ENCODE measurements around the gene SLC7A7.
"Not testable (repeated sequence)": the region's sequence is repeated elsewhere in the genome, so short reads cannot be mapped to it uniquely, and the experiment has no call there.

SLC7A7 gene

DNA sequence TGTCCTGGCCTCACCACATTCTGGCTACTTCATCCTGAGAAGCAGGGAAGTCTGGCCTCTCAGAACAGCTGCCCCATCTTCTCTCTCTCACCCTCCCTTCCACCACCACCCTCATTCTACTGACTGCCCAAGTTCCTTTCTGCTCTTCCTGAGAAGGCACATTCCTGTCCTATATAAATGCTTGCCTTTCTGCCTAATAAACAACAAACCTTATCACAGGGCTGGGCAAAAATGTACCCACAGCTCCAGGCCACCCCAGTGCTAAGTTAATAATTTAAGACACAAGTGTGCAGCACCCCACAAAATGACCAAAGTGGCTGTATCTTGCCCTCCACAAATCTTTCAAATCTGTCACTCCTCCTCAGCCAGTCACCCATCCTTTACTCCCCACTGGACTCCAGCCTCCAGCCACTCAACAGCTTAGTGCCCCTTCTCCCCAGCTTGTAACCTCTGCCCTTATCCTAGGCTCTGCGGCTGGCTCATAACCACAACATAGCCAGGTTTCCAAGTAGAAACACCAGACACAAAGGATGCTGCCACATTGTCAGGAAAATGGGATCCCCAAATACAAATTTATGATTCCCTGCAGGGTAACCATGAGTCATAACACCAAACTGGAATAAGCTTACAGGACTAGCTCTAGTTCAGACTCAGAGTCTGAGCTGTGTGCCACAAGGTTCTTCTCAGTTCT is 33.8 kb downstream of the SLC7A7 start:
- H3K4me3 ChIP-seq: no peak overlapping the region
- H4K20me1 ChIP-seq: peaks cover 0 to 6% (median 0%) of the 10 kb centered on the region in 11 experiments; a peak in 5 of 22 replicates
- H3K27me3 ChIP-seq: no peaks in the 10 kb centered on the region
- peaks cover 0 to 5% (median 0%) of the 10 kb centered on the region in 11 experiments; a peak in 3 of 22 replicates for H3K9me3 ChIP-seq (replicated peaks in 1 of 11)
- peaks cover 0 to 90% (median 10%) of the 10 kb centered on the region in 10 experiments; a peak in 14 of 20 replicates for H3K4me1 ChIP-seq
- no peak for TF ChIP-seq Cebpa-rat (IDR thresholded peaks at IDR 0.05)
- H3K4me2 ChIP-seq: peak overlapping the region in 4 of 11 experiments; percentile 1 to 93 (median 87); a peak in 7 of 22 replicates
- H3K9ac ChIP-seq: peak overlapping the region in 2 of 11 experiments; percentile 33 to 61; a peak in 3 of 22 replicates
- H3K27ac ChIP-seq: peak overlapping the region in 5 of 11 experiments; percentile 0 to 54 (median 34); a peak in 7 of 22 replicates
- H3K36me3 ChIP-seq: peaks cover 0 to 56% (median under 1%) of the 10 kb centered on the region in 11 experiments; a peak in 10 of 22 replicates

DNA sequence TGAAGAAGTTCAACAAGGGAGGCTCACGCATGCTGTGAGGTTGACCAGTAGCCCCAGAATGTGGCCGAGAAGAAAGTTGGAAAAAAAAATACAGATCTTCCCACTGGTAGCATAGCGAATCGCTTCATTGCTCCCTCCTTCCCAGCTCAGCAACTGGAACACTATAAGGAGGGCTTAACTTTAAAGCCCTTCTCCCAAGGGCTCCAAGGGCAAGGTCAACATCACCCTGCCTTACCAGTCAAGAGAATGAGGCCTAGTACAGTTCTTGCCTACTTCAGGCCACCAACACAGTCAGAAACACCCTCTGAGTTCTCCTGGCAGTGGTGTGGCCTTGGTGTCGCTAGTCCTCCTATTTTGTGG is 34.3 kb downstream of the SLC7A7 start:
- Histone ChIP-seq H3K9ac (peak overlapping the region in 1 of 11 experiments; percentile 61; a peak in 2 of 22 replicates), H3K4me1 (peaks cover 0 to 84% (median 9%) of the 10 kb centered on the region in 10 experiments; a peak in 14 of 20 replicates), H3K27me3 (no peaks in the 10 kb centered on the region), H3K36me3 (peaks cover 2 to 56% (median 6%) of the 10 kb centered on the region in 11 experiments; a peak in 17 of 22 replicates), H4K20me1 (peaks cover 0 to 6% (median 0%) of the 10 kb centered on the region in 11 experiments; a peak in 5 of 22 replicates), H3K9me3 (replicated peaks in 1 of 11) (peaks cover 0 to 10% (median 0%) of the 10 kb centered on the region in 11 experiments; a peak in 3 of 22 replicates), H3K4me2 (peak overlapping the region in 4 of 11 experiments; percentile 1 to 93 (median 87); a peak in 7 of 22 replicates), H3K4me3 (no peak overlapping the region), H3K27ac (peak overlapping the region in 5 of 11 experiments; percentile 0 to 54 (median 34); a peak in 6 of 22 replicates)
- no peak for TF ChIP-seq Cebpa-rat (IDR thresholded peaks at IDR 0.05)

DNA sequence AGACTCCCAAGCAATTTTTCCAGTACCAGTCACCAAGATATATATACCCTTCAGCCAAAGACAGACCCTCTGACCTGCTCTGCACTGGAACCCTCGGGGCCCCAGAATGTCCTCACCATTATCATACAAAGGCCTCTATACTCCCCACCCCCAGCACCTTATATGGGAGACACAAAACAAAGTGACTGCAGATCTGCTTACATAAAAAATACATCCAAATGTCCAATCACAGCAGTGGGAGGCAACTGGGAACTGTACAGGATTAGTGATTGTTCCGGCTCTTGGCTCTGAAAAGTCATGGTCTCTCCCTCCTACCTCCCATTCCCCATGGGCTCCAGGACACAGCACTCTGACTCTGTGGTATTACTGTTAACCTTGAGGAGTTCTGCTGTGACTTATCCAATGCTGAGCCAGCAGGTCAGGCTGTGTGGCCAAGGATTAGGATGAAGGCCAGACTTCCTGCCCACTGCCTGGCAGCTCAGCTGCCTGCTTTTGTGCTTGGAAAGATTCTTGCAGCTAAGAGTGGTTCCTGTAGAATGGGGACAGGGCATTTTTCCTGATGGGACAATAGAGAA is 35.0 kb downstream of the SLC7A7 start:
- TF ChIP-seq Cebpa-rat (IDR thresholded peaks at IDR 0.05): no peak
- Histone ChIP-seq H3K36me3 (peaks cover 9 to 64% (median 13%) of the 10 kb centered on the region in 11 experiments; a peak in 21 of 22 replicates), H3K4me1 (peaks cover 0 to 77% (median 9%) of the 10 kb centered on the region in 10 experiments; a peak in 14 of 20 replicates), H4K20me1 (peaks cover 0 to 6% (median 0%) of the 10 kb centered on the region in 11 experiments; a peak in 5 of 22 replicates), H3K9ac (peak overlapping the region in 2 of 11 experiments; percentile 36 to 61; a peak in 2 of 22 replicates), H3K27ac (peak overlapping the region in 3 of 11 experiments; percentile 34 to 54 (median 41); a peak in 4 of 22 replicates), H3K27me3 (no peaks in the 10 kb centered on the region), H3K4me3 (no peak overlapping the region), H3K9me3 (replicated peaks in 1 of 11) (peaks cover 0 to 13% (median 0%) of the 10 kb centered on the region in 11 experiments; a peak in 3 of 22 replicates), H3K4me2 (peak overlapping the region in 3 of 11 experiments; percentile 86 to 93 (median 88); a peak in 6 of 22 replicates)

DNA sequence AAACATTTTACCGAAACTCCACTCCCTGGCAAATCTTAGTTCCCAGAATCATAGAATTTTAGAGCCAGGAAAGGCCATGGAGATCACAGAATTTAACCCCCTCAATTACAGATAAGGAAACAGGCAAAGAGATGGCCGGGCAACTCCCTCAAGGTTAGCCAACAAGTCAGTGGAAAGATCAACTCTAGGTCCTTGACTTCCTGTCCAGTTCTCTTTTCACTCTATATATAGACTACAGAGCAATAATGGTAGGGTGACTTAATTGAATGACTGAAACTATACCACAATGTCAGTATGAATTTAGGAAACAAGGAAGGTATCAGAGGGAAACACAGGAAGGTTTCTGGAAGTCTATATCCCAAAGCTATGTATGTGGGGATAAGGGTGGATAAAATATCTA is 37.2 kb downstream of the SLC7A7 start:
- H3K9me3 ChIP-seq (replicated peaks in 1 of 11): peaks cover 0 to 13% (median 0%) of the 10 kb centered on the region in 11 experiments; a peak in 3 of 22 replicates
- no peak overlapping the region for H3K9ac ChIP-seq
- TF ChIP-seq Cebpa-rat (IDR thresholded peaks at IDR 0.05): no peak
- H3K36me3 ChIP-seq: peaks cover 29 to 85% (median 34%) of the 10 kb centered on the region in 11 experiments
- no peaks in the 10 kb centered on the region for H3K27me3 ChIP-seq
- peaks cover 0 to 21% (median 0%) of the 10 kb centered on the region in 11 experiments; a peak in 6 of 22 replicates for H4K20me1 ChIP-seq
- peak overlapping the region in 4 of 11 experiments; percentile 0 to 51 (median 44); a peak in 5 of 22 replicates for H3K4me2 ChIP-seq
- peaks cover 0 to 61% (median 6%) of the 10 kb centered on the region in 10 experiments; a peak in 10 of 20 replicates for H3K4me1 ChIP-seq
- H3K27ac ChIP-seq: peak overlapping the region in 1 of 11 experiments; percentile 22; a peak in 1 of 22 replicates
- no peak overlapping the region for H3K4me3 ChIP-seq

DNA sequence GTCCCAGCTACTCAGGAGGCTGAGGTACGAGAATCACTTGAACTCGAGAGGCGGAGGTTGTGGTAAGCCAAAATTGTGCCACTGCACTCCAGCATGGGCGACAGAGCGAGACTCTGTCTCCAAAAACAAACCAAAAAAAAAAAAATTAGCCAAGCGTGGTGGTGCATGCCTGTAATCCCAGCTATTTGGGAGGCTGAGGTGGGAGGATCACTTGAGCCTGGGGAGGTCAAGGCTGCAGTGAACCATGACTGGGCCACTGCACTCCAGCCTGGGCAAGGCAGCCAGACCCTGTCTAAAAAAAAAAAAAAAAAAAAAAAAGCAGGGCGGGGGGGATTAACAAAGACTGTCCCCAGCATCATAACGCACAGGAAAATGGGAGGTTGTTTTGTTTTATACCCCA is 38.4 kb downstream of the SLC7A7 start:
- not testable (repeated sequence) for H3K9ac ChIP-seq, H3K4me3 ChIP-seq, H3K27me3 ChIP-seq, H3K27ac ChIP-seq, H3K4me2 ChIP-seq
- peaks cover 0 to 13% (median 0%) of the 10 kb centered on the region in 11 experiments; a peak in 3 of 22 replicates for H3K9me3 ChIP-seq (replicated peaks in 1 of 11)
- peaks cover 0 to 55% (median 6%) of the 10 kb centered on the region in 10 experiments; a peak in 10 of 20 replicates for H3K4me1 ChIP-seq
- H3K36me3 ChIP-seq: peaks cover 41 to 96% (median 47%) of the 10 kb centered on the region in 11 experiments
- peaks cover 0 to 25% (median 0%) of the 10 kb centered on the region in 11 experiments; a peak in 6 of 22 replicates for H4K20me1 ChIP-seq

DNA sequence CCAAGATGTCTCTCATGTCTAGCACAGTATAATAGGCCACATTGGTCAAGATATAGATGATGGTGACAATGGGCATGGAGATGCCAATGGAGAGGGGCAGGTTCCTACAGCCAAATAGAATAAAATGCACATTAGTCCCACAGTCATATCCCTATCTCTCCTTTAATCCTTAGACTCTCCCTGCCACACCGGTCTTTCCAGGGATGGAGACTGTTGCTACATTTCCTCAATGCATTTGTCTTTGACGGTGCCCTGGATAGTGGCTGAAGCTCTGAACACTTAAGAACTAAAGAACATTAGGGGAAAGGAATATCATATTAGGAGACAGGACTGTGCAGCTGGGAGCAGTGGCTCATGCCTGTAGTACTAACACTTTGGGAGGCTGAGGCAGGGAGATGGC is 39.0 kb downstream of the SLC7A7 start:
- peaks cover 47 to 97% (median 53%) of the 10 kb centered on the region in 11 experiments for H3K36me3 ChIP-seq
- peaks cover 0 to 13% (median 0%) of the 10 kb centered on the region in 11 experiments; a peak in 3 of 22 replicates for H3K9me3 ChIP-seq (replicated peaks in 1 of 11)
- no peak overlapping the region for H3K9ac ChIP-seq
- peaks cover 0 to 48% (median 5%) of the 10 kb centered on the region in 10 experiments; a peak in 10 of 20 replicates for H3K4me1 ChIP-seq
- H3K4me2 ChIP-seq: no peak overlapping the region
- H4K20me1 ChIP-seq: peaks cover 0 to 25% (median 0%) of the 10 kb centered on the region in 11 experiments; a peak in 6 of 22 replicates
- no peak overlapping the region for H3K4me3 ChIP-seq
- H3K27ac ChIP-seq: no peak overlapping the region
- no peaks in the 10 kb centered on the region for H3K27me3 ChIP-seq
- TF ChIP-seq Cebpa-rat (IDR thresholded peaks at IDR 0.05): no peak

DNA sequence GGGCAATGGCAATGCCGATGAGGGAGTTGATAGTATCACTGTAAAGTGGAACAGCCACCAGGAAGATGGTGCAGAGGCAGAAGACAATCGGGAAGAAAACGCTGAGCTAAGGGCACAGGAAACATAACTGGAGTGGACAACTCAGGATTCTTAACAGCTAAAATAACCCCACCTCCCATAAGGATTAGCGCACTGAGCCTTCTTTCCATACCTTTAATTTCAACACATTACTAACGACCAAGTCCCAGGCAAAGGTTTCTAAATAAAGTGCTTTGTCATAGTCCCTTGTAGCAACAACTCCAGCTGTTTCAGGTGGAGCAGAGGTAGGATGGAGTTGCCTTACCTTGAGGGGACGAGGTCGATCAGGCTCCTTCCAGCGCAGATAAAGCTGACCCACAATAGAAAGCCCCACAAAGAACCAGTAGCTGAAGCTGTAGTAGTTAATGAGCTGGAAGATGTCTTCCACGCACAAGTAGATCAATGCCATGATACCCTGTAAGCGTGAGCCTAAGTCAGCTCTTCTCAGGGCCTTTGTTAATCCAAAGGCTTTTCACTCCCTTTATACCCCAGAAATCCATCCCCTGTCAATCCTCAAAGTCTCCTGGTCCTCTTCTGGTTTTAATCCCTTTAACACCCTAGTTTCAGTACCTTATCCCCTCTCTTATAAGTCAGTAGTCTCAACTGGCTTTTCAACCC is 41.1 kb downstream of the SLC7A7 start:
- no peak for TF ChIP-seq Cebpa-rat (IDR thresholded peaks at IDR 0.05)
- H3K9ac ChIP-seq: no peak overlapping the region
- H3K27ac ChIP-seq: no peak overlapping the region
- peaks cover 0 to 41% (median 4%) of the 10 kb centered on the region in 10 experiments; a peak in 10 of 20 replicates for H3K4me1 ChIP-seq
- H3K36me3 ChIP-seq: peaks cover 67 to 100% (median 74%) of the 10 kb centered on the region in 11 experiments
- H3K4me2 ChIP-seq: no peak overlapping the region
- H3K9me3 ChIP-seq (replicated peaks in 1 of 11): peaks cover 0 to 13% (median 0%) of the 10 kb centered on the region in 11 experiments; a peak in 3 of 22 replicates
- peaks cover 0 to 31% (median 4%) of the 10 kb centered on the region in 11 experiments; a peak in 7 of 22 replicates for H4K20me1 ChIP-seq
- no peaks in the 10 kb centered on the region for H3K27me3 ChIP-seq
- no peak overlapping the region for H3K4me3 ChIP-seq

Measured in BLaER1 treated with 17β-estradiol and CSF1 and Interleukin-3, amounts not matched to agents 10 nM and 100 nM (cell line).